ENCODE data around the gene EBLN2.

The EBLN2 gene

DNA sequence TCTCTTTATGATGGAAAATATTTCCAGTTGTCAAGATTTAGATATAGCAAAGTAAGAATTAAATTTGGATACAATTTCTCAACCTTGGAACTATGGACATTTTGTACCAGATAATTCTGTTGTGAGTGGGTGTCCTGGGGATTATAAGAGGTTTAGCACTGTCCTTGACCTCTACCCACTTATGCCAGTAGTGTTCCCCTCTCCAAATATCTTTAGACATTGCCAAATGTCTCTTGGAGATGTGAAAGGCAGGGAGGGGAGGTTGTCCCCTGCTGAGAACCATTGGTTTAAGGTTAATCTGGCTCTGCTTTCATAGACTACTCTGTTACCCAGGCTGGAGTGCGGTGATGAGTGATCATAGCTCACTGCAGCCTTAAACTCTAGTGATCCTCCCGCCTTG is at the start of gene EBLN2:
Gene EBLN2 (plus strand): TSS at position 244 of the 400 bp plus-strand sequence. CDS start 423 bp downstream, outside the sequence.
- no peak within 1 kb of the TSS for H3K4me3 ChIP-seq (ENCODE audit: low read length, poor library complexity, severe bottlenecking)
- H4K20me1 ChIP-seq (ENCODE audit: insufficient read depth, low read length, poor library complexity, severe bottlenecking) = peaks cover 37% of the 10 kb centered on the region
- H3K9ac ChIP-seq (ENCODE audit: low read depth, low read length, poor library complexity, severe bottlenecking) = no peak within 1 kb of the TSS
- H3F3A ChIP-seq (ENCODE audit: low read depth) = no peaks in the 10 kb centered on the region
- no peaks in the 10 kb centered on the region for H3K4me1 ChIP-seq (ENCODE audit: insufficient read depth, low read length, poor library complexity, severe bottlenecking)
- H2AFZ ChIP-seq (ENCODE audit: low read length) = no peak within 1 kb of the TSS
- H3K9me2 ChIP-seq (replicated peaks; ENCODE audit: low read depth, low read length) = no peaks in the 10 kb centered on the region
- no peaks in the 10 kb centered on the region for H3K9me3 ChIP-seq (ENCODE audit: insufficient read depth, low read depth, low read length)
- no peak within 1 kb of the TSS for H3K4me2 ChIP-seq (ENCODE audit: low read depth, low read length, poor library complexity, severe bottlenecking)
- TF ChIP-seq EZH2phosphoT487 (IDR thresholded peaks at IDR 0.05; ENCODE audit: borderline replicate concordance) = no peak
- TF ChIP-seq, protein P1, sequence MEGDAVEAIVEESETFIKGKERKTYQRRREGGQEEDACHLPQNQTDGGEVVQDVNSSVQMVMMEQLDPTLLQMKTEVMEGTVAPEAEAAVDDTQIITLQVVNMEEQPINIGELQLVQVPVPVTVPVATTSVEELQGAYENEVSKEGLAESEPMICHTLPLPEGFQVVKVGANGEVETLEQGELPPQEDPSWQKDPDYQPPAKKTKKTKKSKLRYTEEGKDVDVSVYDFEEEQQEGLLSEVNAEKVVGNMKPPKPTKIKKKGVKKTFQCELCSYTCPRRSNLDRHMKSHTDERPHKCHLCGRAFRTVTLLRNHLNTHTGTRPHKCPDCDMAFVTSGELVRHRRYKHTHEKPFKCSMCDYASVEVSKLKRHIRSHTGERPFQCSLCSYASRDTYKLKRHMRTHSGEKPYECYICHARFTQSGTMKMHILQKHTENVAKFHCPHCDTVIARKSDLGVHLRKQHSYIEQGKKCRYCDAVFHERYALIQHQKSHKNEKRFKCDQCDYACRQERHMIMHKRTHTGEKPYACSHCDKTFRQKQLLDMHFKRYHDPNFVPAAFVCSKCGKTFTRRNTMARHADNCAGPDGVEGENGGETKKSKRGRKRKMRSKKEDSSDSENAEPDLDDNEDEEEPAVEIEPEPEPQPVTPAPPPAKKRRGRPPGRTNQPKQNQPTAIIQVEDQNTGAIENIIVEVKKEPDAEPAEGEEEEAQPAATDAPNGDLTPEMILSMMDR (conservative IDR thresholded peaks at IDR 0.05; ENCODE audit: low read length) = no peak
- H3K79me2 ChIP-seq (ENCODE audit: insufficient read depth, low read length) = peaks cover 55% of the 10 kb centered on the region
- H3K27me3 ChIP-seq (ENCODE audit: insufficient read depth, low read length, poor library complexity, severe bottlenecking) = no peaks in the 10 kb centered on the region
- H3K36me3 ChIP-seq (ENCODE audit: insufficient read depth, low read length) = peaks cover 79% of the 10 kb centered on the region

DNA sequence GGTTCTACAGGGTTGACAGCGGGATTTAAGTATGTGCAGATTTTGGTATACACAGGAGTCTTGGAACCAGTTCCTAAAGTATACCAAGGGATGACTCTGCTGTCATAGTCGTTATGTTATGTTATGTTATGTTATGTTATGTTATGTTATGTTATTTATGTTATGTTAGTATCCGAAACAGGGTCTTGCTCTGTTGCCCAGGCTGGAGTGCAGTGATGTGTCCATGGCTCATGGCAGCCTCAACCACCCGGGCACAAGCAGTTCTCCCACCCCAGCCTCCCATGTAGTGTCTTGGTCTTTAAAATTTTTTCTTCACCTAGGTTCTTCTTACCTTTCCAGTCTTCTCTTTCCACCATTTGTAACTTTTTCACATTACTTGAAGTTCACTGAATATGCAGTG is 43.2 kb upstream of the EBLN2 start:
- Histone ChIP-seq H3K79me2 (ENCODE audit: insufficient read depth, low read length) (peaks cover 7% of the 10 kb centered on the region), H3K36me3 (ENCODE audit: insufficient read depth, low read length) (peaks cover 21% of the 10 kb centered on the region; the same call in 1 of the 2 replicates), H3K27me3 (ENCODE audit: insufficient read depth, low read length, poor library complexity, severe bottlenecking) (no peaks in the 10 kb centered on the region), H3K4me1 (ENCODE audit: insufficient read depth, low read length, poor library complexity, severe bottlenecking) (no peaks in the 10 kb centered on the region), H3K4me3 (ENCODE audit: low read length, poor library complexity, severe bottlenecking) (no peak overlapping the region), H3K9me2 (replicated peaks; ENCODE audit: low read depth, low read length) (no peaks in the 10 kb centered on the region), H3F3A (ENCODE audit: low read depth) (no peaks in the 10 kb centered on the region), H3K9me3 (ENCODE audit: insufficient read depth, low read depth, low read length) (no peaks in the 10 kb centered on the region), H4K20me1 (ENCODE audit: insufficient read depth, low read length, poor library complexity, severe bottlenecking) (peaks cover 99% of the 10 kb centered on the region), H3K4me2 (ENCODE audit: low read depth, low read length, poor library complexity, severe bottlenecking) (no peak overlapping the region), H2AFZ (ENCODE audit: low read length) (no peak overlapping the region), H3K9ac (ENCODE audit: low read depth, low read length, poor library complexity, severe bottlenecking) (no peak overlapping the region)
- TF ChIP-seq, protein P1 (conservative IDR thresholded peaks at IDR 0.05; ENCODE audit: low read length) = no peak
- TF ChIP-seq EZH2phosphoT487 (IDR thresholded peaks at IDR 0.05; ENCODE audit: borderline replicate concordance) = no peak

DNA sequence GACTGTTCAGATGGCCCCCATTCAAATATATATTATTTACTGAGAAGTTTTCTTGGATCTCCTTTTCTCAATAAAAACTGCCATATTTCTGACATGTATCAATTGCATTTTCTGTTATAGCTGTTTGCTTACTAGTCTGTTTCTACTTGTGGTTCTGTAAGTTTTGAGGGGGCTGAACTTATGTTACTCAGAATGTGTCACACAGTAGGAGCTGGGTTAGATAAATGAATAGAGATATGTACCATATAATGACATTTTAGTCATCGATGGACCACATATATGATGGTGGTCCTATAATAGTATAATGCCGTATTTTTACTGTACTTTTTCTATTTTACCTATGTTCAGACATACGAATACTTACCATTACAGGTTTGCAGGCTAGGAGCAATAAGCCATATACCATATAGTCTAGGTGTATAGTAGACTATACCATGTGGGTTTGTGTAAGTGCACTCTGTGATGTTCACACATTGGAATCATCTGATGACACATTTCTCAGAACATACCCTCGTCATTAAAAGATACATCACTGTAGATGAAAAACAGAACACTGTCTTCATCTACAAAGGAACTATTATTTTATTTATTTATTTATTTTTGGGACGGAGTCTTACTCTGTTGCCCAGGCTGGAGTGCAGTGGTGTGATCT is 42.5 kb upstream of the EBLN2 start:
- H3K36me3 ChIP-seq (ENCODE audit: insufficient read depth, low read length) = peaks cover 21% of the 10 kb centered on the region; the same call in 1 of the 2 replicates
- no peaks in the 10 kb centered on the region for H3K9me3 ChIP-seq (ENCODE audit: insufficient read depth, low read depth, low read length)
- H3K9ac ChIP-seq (ENCODE audit: low read depth, low read length, poor library complexity, severe bottlenecking) = no peak overlapping the region
- peaks cover 99% of the 10 kb centered on the region for H4K20me1 ChIP-seq (ENCODE audit: insufficient read depth, low read length, poor library complexity, severe bottlenecking)
- no peaks in the 10 kb centered on the region for H3K9me2 ChIP-seq (replicated peaks; ENCODE audit: low read depth, low read length)
- no peak overlapping the region for H2AFZ ChIP-seq (ENCODE audit: low read length)
- H3K27me3 ChIP-seq (ENCODE audit: insufficient read depth, low read length, poor library complexity, severe bottlenecking) = no peaks in the 10 kb centered on the region
- no peaks in the 10 kb centered on the region for H3F3A ChIP-seq (ENCODE audit: low read depth)
- no peak overlapping the region for H3K4me3 ChIP-seq (ENCODE audit: low read length, poor library complexity, severe bottlenecking)
- H3K79me2 ChIP-seq (ENCODE audit: insufficient read depth, low read length) = peaks cover 1% of the 10 kb centered on the region
- TF ChIP-seq, protein P1 (conservative IDR thresholded peaks at IDR 0.05; ENCODE audit: low read length) = no peak
- TF ChIP-seq EZH2phosphoT487 (IDR thresholded peaks at IDR 0.05; ENCODE audit: borderline replicate concordance) = no peak
- no peaks in the 10 kb centered on the region for H3K4me1 ChIP-seq (ENCODE audit: insufficient read depth, low read length, poor library complexity, severe bottlenecking)
- no peak overlapping the region for H3K4me2 ChIP-seq (ENCODE audit: low read depth, low read length, poor library complexity, severe bottlenecking)

Measured in Loucy (cell line).